ENCODE data around the gene ADAMTSL3. TPM values are rescaled to one million over a fixed set of nuclear protein-coding genes. Genes with fewer than 3 reads are reported as not detected.

Gene ADAMTSL3
- polyA plus RNA-seq, 1 of the 3 experiments (the other 2 are of a cell fraction) = 0.02 TPM

GRCh38 chr15:83653288-83653638 is 660 bp upstream of the ADAMTSL3 start:
- H3K4me1 ChIP-seq (ENCODE audit: control insufficient read depth in 1 of 2, insufficient read depth in 2 of 2, low read depth in 1 of 2, low read length in 1 of 2) = no peaks in the 10 kb centered on the region
- no peaks in the 10 kb centered on the region for H3K9me3 ChIP-seq
- TF ChIP-seq ZBTB33 (IDR thresholded peaks at IDR 0.05; ENCODE audit: borderline replicate concordance, low read depth) = no peak
- no peak for TF ChIP-seq IRF3 (IDR thresholded peaks at IDR 0.05; ENCODE audit: low read depth, low read length)
- TF ChIP-seq FOXJ3 (CRISPR knock-in tag; IDR thresholded peaks at IDR 0.05) = no peak
- TF ChIP-seq NRF1 (IDR thresholded peaks at IDR 0.05; ENCODE audit: low read depth, low read length) = no peak
- no peak for TF ChIP-seq RXRA (IDR thresholded peaks at IDR 0.05; ENCODE audit: borderline replicate concordance, low read depth)
- TF ChIP-seq MAX (IDR thresholded peaks at IDR 0.05; ENCODE audit: low read depth) = no peak
- H3K9ac ChIP-seq = no peak overlapping the region
- DNase-seq = no peak
- H3K79me2 ChIP-seq (ENCODE audit: insufficient read depth) = no peaks in the 10 kb centered on the region
- H4K20me1 ChIP-seq (ENCODE audit: insufficient read depth) = no peaks in the 10 kb centered on the region
- POLR2A ChIA-PET = no interaction called here
- WGBS (ENCODE audit: low lambda C conversion rate) = 7% methylated on average over 10 of the region's 18 CpGs
- no peak overlapping the region for H3K4me2 ChIP-seq
- H2AFZ ChIP-seq (ENCODE audit: low read depth) = no peak overlapping the region
- H3K4me3 ChIP-seq (ENCODE audit: low read depth in 2 of 2, low read length in 1 of 2) = no peak overlapping the region
- no peaks in the 10 kb centered on the region for H3F3A ChIP-seq (replicated peaks; ENCODE audit: insufficient read depth)
- no peak overlapping the region for H3K27ac ChIP-seq (ENCODE audit: low read depth in 2 of 2, low read length in 1 of 2)
- H3K27me3 ChIP-seq (ENCODE audit: insufficient read depth) = peaks cover 40% of the 10 kb centered on the region; the same call in 1 of the 2 replicates
- CTCF ChIA-PET = no interaction called here
- H3K36me3 ChIP-seq (replicated peaks in 1 of 2; ENCODE audit: control insufficient read depth in 1 of 2, insufficient read depth in 2 of 2, low read length in 1 of 2) = no peaks in the 10 kb centered on the region
- H3K9me2 ChIP-seq = no peaks in the 10 kb centered on the region

- WGBS (ENCODE audit: low lambda C conversion rate) = 13% methylated on average over 45 of the region's 67 CpGs
- no peak overlapping the region for H3K4me2 ChIP-seq
- POLR2A ChIA-PET = no interaction called here
- no peaks in the 10 kb centered on the region for H4K20me1 ChIP-seq (ENCODE audit: insufficient read depth)
- H3K9ac ChIP-seq = no peak overlapping the region
- H3K9me2 ChIP-seq = no peaks in the 10 kb centered on the region
- no peak overlapping the region for H3K27ac ChIP-seq (ENCODE audit: low read depth in 2 of 2, low read length in 1 of 2)
- H3K36me3 ChIP-seq (replicated peaks in 1 of 2; ENCODE audit: control insufficient read depth in 1 of 2, insufficient read depth in 2 of 2, low read length in 1 of 2) = no peaks in the 10 kb centered on the region
- H3K27me3 ChIP-seq (ENCODE audit: insufficient read depth) = peaks cover 40% of the 10 kb centered on the region; the same call in 1 of the 2 replicates
- no peaks in the 10 kb centered on the region for H3K4me1 ChIP-seq (ENCODE audit: control insufficient read depth in 1 of 2, insufficient read depth in 2 of 2, low read depth in 1 of 2, low read length in 1 of 2)
- no peaks in the 10 kb centered on the region for H3K79me2 ChIP-seq (ENCODE audit: insufficient read depth)
- no peak overlapping the region for H3K4me3 ChIP-seq (ENCODE audit: low read depth in 2 of 2, low read length in 1 of 2)
- H3F3A ChIP-seq (replicated peaks; ENCODE audit: insufficient read depth) = no peaks in the 10 kb centered on the region
- no peak for DNase-seq
- CTCF ChIA-PET = no interaction called here
- no peaks in the 10 kb centered on the region for H3K9me3 ChIP-seq
- no peak overlapping the region for H2AFZ ChIP-seq (ENCODE audit: low read depth)
- TF ChIP-seq FOSL2 (IDR thresholded peaks at IDR 0.05; ENCODE audit: borderline replicate concordance, low read depth) (no peak), JUND (IDR thresholded peaks at IDR 0.05) (no peak), GATA2 (CRISPR knock-in tag; IDR thresholded peaks at IDR 0.05) (no peak), TEAD4 (IDR thresholded peaks at IDR 0.05; ENCODE audit: borderline replicate concordance, insufficient read depth) (no peak), CTCF (IDR thresholded peaks at IDR 0.05) (no peak), RCOR1 (IDR thresholded peaks at IDR 0.05; ENCODE audit: low read length) (no peak), USF2 (IDR thresholded peaks at IDR 0.05; ENCODE audit: borderline replicate concordance, low read depth, low read length) (no peak), TCF12 (IDR thresholded peaks at IDR 0.05) (no peak), NRF1 (IDR thresholded peaks at IDR 0.05; ENCODE audit: low read depth, low read length) (no peak), MAX (IDR thresholded peaks at IDR 0.05; ENCODE audit: low read depth) (no peak), MEF2A (IDR thresholded peaks at IDR 0.05; ENCODE audit: borderline replicate concordance, low read depth) (no peak), ZBTB33 (IDR thresholded peaks at IDR 0.05; ENCODE audit: borderline replicate concordance, low read depth) (no peak), CHD2 (IDR thresholded peaks at IDR 0.05; ENCODE audit: low read length, partially characterized antibody) (no peak), POLR2AphosphoS5 (IDR thresholded peaks at IDR 0.05; ENCODE audit: low read depth, low read length) (no peak), ELF1 (IDR thresholded peaks at IDR 0.05) (no peak)
Measured at GRCh38 chr15:83654379-83655236, 685 bp downstream of the ADAMTSL3 start.

Measured in SK-N-SH (cell line).